BLaER1 (cell line): ENCODE results near the gene CUZD1.
"Not testable (repeated sequence)": the region's sequence is repeated elsewhere in the genome, so short reads cannot be mapped to it uniquely, and the experiment has no call there.

ENCODE experiments used
- H3K27ac ChIP-seq: shearing (Covaris generic); formaldehyde crosslinking; 2 replicates; pipeline ENCODE4 v1.8.1; 2022
- H3K27me3 ChIP-seq: shearing (Covaris generic); formaldehyde crosslinking; 2 replicates; pipeline ENCODE4 v1.8.1; 2022
- H3K36me3 ChIP-seq: shearing (Covaris generic); formaldehyde crosslinking; 2 replicates; pipeline ENCODE4 v1.8.1; 2022
- H3K4me1 ChIP-seq: shearing (Covaris generic); formaldehyde crosslinking; 2 replicates; pipeline ENCODE4 v1.8.1; 2022
- H3K4me2 ChIP-seq: shearing (Covaris generic); formaldehyde crosslinking; 2 replicates; pipeline ENCODE4 v1.8.1; 2022
- H3K4me3 ChIP-seq: shearing (Covaris generic); formaldehyde crosslinking; 2 replicates; pipeline ENCODE4 v1.8.1; 2022
- H3K9ac ChIP-seq: shearing (Covaris generic); formaldehyde crosslinking; 2 replicates; pipeline ENCODE4 v1.8.1; 2022
- H3K9me3 ChIP-seq: shearing (Covaris generic); formaldehyde crosslinking; 2 replicates; pipeline ENCODE4 v1.8.1; 2022
- H4K20me1 ChIP-seq: shearing (Covaris generic); formaldehyde crosslinking; 2 replicates; pipeline ENCODE4 v1.8.1; 2022
- Cebpa-rat ChIP-seq: shearing (Covaris generic); IDR thresholded peaks from 2 replicates; pipeline ENCODE4 v1.8.1; 2022

The CUZD1 gene

DNA sequence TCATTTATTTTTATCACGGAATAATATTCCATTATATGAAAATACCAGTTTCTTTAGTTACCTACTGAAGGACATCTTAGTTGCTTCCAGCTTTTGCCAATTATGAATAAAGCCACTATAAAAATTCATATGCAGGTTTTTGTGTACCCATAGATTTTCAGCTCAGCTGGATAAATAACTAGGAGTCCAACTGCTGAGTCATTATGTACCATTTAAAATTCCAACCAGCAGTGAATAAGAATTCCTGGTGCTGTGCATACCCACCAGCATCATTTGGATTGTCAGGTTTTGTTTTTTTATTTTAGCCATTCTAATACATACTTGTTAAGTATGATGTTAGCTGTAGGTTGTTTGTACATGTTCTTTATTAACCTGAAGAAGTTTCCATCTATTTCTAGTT is 19.2 kb upstream of the CUZD1 start:
- no peak for TF ChIP-seq Cebpa-rat
- Histone ChIP-seq H3K4me1 (peaks cover 23% of the 10 kb centered on the region), H3K4me2 (no peak overlapping the region), H3K4me3 (no peak overlapping the region), H3K27me3 (no peaks in the 10 kb centered on the region), H3K9me3 (peaks cover 21% of the 10 kb centered on the region), H3K27ac (no peak overlapping the region), H3K9ac (no peak overlapping the region), H4K20me1 (no peaks in the 10 kb centered on the region), H3K36me3 (no peaks in the 10 kb centered on the region)

DNA sequence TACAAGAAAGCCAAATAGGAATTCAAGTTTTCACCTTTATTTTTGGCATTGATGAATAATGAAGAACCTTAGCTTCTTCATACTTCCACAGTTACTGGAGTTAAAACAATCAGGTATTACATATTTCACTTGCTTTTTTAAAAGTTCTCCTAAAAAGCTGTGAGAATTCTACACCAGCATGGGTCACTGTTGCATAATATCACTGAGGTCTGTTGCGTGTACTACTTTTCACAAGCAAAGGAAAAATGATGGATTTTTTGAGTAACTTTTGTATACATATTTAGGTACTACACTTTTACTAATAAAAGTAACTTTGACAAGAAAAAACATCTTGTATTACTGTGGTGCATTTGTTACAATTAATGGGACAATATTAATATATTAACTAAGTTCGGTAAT is 18.5 kb upstream of the CUZD1 start:
- Histone ChIP-seq H3K4me3 (no peak overlapping the region), H4K20me1 (no peaks in the 10 kb centered on the region), H3K9ac (no peak overlapping the region), H3K4me2 (no peak overlapping the region), H3K9me3 (peaks cover 21% of the 10 kb centered on the region), H3K36me3 (no peaks in the 10 kb centered on the region), H3K27ac (no peak overlapping the region), H3K27me3 (no peaks in the 10 kb centered on the region), H3K4me1 (peaks cover 31% of the 10 kb centered on the region)
- TF ChIP-seq Cebpa-rat: no peak

DNA sequence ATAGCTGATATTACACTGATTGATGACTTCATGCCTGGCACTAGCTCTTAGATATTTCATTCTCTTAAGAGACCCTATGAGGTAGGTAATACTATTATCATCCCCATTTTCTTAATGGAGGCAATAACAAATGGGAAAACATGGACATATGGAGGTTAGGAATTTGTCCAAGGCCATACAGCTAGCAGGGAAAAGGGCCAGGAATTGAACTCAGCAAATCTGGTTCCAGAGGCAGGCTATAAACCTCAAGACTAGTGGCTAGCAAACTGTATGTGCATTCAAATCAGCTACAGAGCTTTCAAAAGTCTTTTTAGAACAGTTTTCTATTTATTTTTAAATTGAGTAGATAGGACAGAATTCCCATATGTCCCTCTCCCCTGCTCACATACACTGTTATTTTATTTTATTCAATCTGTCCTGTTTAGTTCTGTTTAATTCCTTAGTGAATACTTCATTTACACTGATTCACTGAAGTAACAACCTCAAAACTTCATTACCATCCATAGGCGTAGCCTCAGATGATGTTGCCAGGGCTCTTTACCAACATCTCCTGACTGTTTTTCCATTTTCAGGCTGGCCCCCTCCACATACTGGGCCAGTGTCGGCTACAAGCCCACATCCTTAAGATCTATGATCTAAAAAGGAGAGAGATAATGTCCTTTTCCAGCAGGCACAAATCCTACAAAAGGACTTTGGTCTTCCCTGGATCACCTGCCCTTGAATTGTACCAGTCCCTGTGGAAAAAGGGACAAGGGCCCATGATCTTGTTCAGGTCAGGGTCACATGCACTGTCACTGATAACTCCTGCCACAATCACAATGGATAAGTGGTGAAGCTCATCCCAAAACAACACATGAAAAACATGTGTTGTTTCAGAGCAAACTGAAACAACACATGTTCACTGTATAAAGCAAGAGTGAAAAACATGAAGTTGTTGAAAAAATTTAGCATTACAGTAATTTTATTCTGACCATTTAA is 17.8 kb upstream of the CUZD1 start:
- H3K27ac ChIP-seq: no peak overlapping the region
- TF ChIP-seq Cebpa-rat: no peak
- H3K4me1 ChIP-seq: peaks cover 37% of the 10 kb centered on the region
- H3K4me3 ChIP-seq: no peak overlapping the region
- no peak overlapping the region for H3K9ac ChIP-seq
- no peaks in the 10 kb centered on the region for H4K20me1 ChIP-seq
- no peak overlapping the region for H3K4me2 ChIP-seq
- H3K27me3 ChIP-seq: no peaks in the 10 kb centered on the region
- H3K36me3 ChIP-seq: no peaks in the 10 kb centered on the region
- H3K9me3 ChIP-seq: peaks cover 21% of the 10 kb centered on the region

DNA sequence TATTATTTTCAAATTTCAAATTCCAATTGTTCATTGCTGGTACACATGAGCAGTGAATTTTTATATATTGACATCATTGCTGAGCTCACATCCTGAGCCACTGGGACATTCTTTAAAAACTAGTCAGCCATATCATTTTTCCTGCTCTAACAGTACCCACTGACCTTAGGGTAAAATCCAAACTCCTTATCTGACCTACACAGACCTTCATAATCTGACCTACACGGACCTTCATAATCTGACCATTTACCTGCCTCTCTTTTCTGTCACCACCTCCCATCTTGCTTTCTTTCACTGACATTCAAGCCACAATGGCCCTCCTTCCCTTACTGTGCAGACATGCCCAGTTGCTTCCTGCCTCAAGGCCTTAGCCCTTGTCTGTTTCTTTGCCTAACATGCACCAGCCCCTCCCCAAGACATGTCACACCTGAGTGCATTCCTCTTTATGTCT is 16.1 kb upstream of the CUZD1 start:
- no peaks in the 10 kb centered on the region for H3K36me3 ChIP-seq
- no peak overlapping the region for H3K4me3 ChIP-seq
- no peak for TF ChIP-seq Cebpa-rat
- peaks cover 53% of the 10 kb centered on the region for H3K4me1 ChIP-seq
- no peak overlapping the region for H3K27ac ChIP-seq
- no peaks in the 10 kb centered on the region for H3K27me3 ChIP-seq
- H3K4me2 ChIP-seq: peak overlapping the region; percentile 58
- peaks cover 8% of the 10 kb centered on the region for H3K9me3 ChIP-seq
- no peaks in the 10 kb centered on the region for H4K20me1 ChIP-seq
- no peak overlapping the region for H3K9ac ChIP-seq

DNA sequence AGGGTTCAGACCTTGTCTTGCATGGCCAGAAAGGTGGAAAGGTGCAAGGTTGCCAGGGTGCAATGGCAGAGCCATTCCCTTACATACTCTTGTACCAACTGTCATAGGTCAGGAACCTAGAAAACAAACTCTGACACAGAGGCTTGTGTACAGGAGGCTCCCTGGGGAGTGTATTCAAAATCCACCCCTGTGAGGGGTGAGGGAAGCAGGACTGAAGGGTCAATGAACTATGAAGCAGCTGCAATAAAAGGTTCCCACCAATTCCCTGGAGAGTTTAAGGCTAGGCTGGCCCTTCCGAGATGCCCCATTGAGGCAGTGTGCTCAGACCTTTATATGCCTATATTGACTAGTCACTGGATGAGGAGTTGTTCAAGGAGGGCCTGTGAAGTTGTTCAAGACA is 13.9 kb upstream of the CUZD1 start:
- no peaks in the 10 kb centered on the region for H3K27me3 ChIP-seq
- H3K4me1 ChIP-seq: peaks cover 75% of the 10 kb centered on the region
- no peaks in the 10 kb centered on the region for H4K20me1 ChIP-seq
- H3K4me2 ChIP-seq: peak overlapping the region; percentile 89
- H3K9me3 ChIP-seq: peaks cover 10% of the 10 kb centered on the region; the same call in 1 of the 2 replicates
- peak overlapping the region; percentile 13; the same call in 1 of the 2 replicates for H3K4me3 ChIP-seq
- H3K36me3 ChIP-seq: no peaks in the 10 kb centered on the region
- H3K9ac ChIP-seq: 0 out of 2 replicates have a peak overlapping the region, but pooled peaks have one; percentile 2
- peak overlapping the region; percentile 62 for H3K27ac ChIP-seq
- TF ChIP-seq Cebpa-rat: no peak

DNA sequence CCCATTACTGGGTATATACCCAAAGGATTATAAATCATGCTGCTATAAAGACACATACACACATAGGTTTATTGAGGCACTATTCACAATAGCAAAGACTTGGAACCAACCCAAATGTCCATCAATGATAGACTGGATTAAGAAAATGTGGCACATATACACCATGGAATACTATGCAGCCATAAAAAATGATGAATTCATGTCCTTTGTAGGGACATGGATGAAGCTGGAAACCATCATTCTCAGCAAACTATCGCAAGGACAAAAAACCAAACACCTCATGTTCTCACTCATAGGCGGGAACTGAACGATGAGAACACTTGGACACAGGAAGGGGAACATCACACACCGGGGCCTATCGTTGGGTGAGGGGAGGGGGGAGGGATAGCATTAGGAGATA is 12.4 kb upstream of the CUZD1 start:
- Histone ChIP-seq H3K4me1 (peaks cover 90% of the 10 kb centered on the region), H3K9me3 (peaks cover 15% of the 10 kb centered on the region)
- H3K27ac ChIP-seq, H3K36me3 ChIP-seq, H4K20me1 ChIP-seq, H3K9ac ChIP-seq, H3K4me3 ChIP-seq, H3K4me2 ChIP-seq, H3K27me3 ChIP-seq: not testable (repeated sequence)

DNA sequence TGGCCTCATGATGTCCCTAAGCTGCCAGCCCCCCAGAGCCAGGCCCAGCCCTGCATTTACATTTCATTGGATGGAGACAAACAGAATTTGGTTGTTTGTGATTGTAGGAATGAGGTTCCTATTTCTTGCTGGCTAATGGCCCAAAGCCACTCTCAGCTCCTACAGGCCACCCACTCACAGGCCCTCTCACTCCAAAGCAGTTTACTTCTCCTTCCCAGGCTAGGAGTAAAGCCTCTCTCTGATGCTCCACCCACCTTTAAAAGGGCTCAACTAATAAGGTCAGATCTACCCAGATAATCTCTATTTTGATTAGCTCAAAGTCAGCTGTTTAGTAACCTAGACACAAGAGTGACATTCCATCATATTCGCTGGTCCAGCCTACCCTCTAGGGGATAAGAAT is 11.2 kb upstream of the CUZD1 start:
- no peak for TF ChIP-seq Cebpa-rat
- no peaks in the 10 kb centered on the region for H3K36me3 ChIP-seq

DNA sequence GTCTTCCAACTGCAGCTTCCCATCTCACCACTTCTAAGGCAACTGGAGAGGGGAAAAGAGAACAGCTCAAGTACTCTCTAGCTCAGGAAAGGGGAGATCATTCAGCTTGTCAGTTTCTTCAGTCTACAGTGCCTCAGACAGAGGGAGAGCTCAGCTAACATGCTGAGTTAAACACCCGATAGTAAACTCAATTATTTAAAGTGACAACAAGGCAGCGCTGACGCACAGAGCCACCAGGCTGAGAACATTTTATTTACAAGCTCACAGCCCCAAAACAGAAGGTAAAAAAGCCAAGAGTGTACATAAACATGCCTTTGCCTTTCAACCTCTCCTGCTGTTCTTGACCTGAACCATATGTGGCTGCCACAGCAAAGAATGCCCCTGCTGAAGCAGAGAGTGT is 10.1 kb upstream of the CUZD1 start:
- Histone ChIP-seq H3K36me3 (no peaks in the 10 kb centered on the region), H3K4me2 (peak overlapping the region; percentile 27; the same call in 1 of the 2 replicates), H3K27ac (peak overlapping the region; percentile 45), H3K9me3 (peaks cover 36% of the 10 kb centered on the region), H4K20me1 (no peaks in the 10 kb centered on the region), H3K9ac (no peak overlapping the region), H3K4me3 (no peak overlapping the region), H3K27me3 (no peaks in the 10 kb centered on the region), H3K4me1 (peaks cover 80% of the 10 kb centered on the region)
- no peak for TF ChIP-seq Cebpa-rat

More for the DNA sequence above, 11.2 kb upstream of the CUZD1 start:
- Histone ChIP-seq H4K20me1 (no peaks in the 10 kb centered on the region), H3K4me3 (no peak overlapping the region), H3K4me1 (peaks cover 88% of the 10 kb centered on the region), H3K27me3 (no peaks in the 10 kb centered on the region), H3K4me2 (peak overlapping the region; percentile 27; the same call in 1 of the 2 replicates), H3K9ac (no peak overlapping the region), H3K9me3 (peaks cover 27% of the 10 kb centered on the region), H3K27ac (peak overlapping the region; percentile 48)

DNA sequence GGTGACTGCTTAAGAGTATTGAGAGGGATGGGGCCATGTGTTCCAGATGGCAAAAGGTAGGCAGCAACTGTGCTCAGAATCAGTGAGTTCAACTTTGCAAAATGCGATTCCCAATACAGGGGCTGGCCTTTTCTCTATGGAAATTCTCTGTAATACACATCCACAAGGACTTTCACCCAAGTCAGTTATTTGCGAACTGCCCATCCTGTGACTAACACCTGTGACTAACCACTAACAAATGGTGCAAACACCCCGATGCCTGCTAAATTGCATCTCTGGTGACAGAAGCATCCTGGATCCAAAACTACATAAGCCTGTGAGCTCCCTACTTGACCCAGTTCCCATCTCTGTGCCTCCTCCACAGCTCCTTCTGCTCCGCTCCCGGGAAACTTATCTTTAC is 9.0 kb upstream of the CUZD1 start:
- Histone ChIP-seq H4K20me1 (no peaks in the 10 kb centered on the region), H3K4me3 (no peak overlapping the region), H3K4me2 (peak overlapping the region; percentile 48; the same call in 1 of the 2 replicates), H3K36me3 (no peaks in the 10 kb centered on the region), H3K9ac (no peak overlapping the region), H3K27ac (peak overlapping the region; percentile 45; the same call in 1 of the 2 replicates), H3K9me3 (peaks cover 41% of the 10 kb centered on the region), H3K4me1 (peaks cover 80% of the 10 kb centered on the region), H3K27me3 (no peaks in the 10 kb centered on the region)
- TF ChIP-seq Cebpa-rat: no peak

DNA sequence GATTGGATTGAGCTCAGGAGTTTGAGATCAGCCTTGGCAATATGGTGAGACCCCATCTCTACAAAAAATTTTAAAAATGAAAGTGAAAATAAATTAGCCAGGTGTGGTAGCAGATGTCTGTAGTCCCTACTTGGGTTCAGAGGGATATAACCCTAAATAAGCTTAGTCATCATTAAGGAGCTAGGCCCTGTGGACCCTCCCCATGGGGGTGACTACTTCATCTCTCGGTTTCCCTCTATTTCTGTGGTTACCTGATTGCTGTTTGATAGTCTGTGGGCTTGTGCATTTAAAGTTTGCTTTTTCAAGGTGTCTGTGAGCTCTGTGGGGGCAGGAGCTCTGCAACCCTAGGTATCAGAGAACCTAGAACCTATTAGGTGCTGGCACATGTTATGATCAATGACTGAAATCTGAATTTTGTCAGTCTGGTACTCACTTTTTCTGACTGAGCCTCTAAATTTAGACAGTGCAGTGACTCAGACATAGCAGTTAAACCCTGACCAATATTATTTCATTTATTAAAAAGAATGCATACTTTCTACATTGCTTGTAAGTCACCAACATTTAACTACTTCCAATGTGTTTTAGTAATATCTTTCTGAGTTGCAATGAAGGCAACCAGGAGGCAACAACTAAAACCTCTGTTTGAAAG is 8.1 kb upstream of the CUZD1 start:
- H3K27ac ChIP-seq: no peak overlapping the region
- peaks cover 80% of the 10 kb centered on the region for H3K4me1 ChIP-seq
- no peak for TF ChIP-seq Cebpa-rat
- H3K9me3 ChIP-seq: peaks cover 41% of the 10 kb centered on the region
- H3K36me3 ChIP-seq: no peaks in the 10 kb centered on the region
- no peaks in the 10 kb centered on the region for H3K27me3 ChIP-seq
- H3K9ac ChIP-seq: no peak overlapping the region
- no peak overlapping the region for H3K4me3 ChIP-seq
- H3K4me2 ChIP-seq: peak overlapping the region; percentile 48
- H4K20me1 ChIP-seq: no peaks in the 10 kb centered on the region
